A673 (cell line): Measurements from ENCODE around the gene DCAF16. TPM values are rescaled to one million over a fixed set of nuclear protein-coding genes. Genes with fewer than 3 reads are reported as not detected.

Source experiments
- BruUV-seq: library from RNA; stranded (reverse); fragments of 400-500 nt; replicated peaks from 2 replicates; lab custom pipeline; 2021; lab: Mats Ljungman, UMichigan
- CTCF ChIA-PET: fragments of 300-600 bp; sonication (Branson Sonifier 250); formaldehyde crosslinking; loops from one replicate; lab custom pipeline; 2022; ENCODE audit warnings: antibody characterized with exemption; lab: Charles Lee
- POLR2A ChIA-PET: fragments of 300-600 bp; sonication (Branson Sonifier 250); formaldehyde crosslinking; loops from one replicate; lab custom pipeline; 2022; ENCODE audit warnings: antibody characterized with exemption; ENCODE audit not compliant: low non-redundant PET; lab: Charles Lee
- DNase-seq: peaks from one replicate; pipeline ENCODE4 v3.0.0-alpha.2; 2015; ENCODE audit warnings: low spot score
- H3K27ac ChIP-seq: fragments of 200-600 bp; sonication (generic); 2 replicates; pipeline ENCODE4 v1.5.1; 2016; ENCODE audit warnings: mixed run types, low read depth, mild to moderate bottlenecking, mixed read lengths, antibody characterized with exemption, low read length; ENCODE audit not compliant: poor library complexity, severe bottlenecking
- H3K27me3 ChIP-seq: fragments of 200-600 bp; sonication (generic); replicated peaks from 2 replicates; pipeline ENCODE4 v1.6.1; 2017; ENCODE audit warnings: mixed run types, low read depth, mild to moderate bottlenecking, mixed read lengths, antibody characterized with exemption, low read length; ENCODE audit not compliant: insufficient read depth, poor library complexity
- H3K36me3 ChIP-seq: fragments of 200-600 bp; sonication (generic); 2 replicates; pipeline ENCODE4 v1.6.1; 2016; ENCODE audit warnings: mixed run types, mild to moderate bottlenecking, mixed read lengths, antibody characterized with exemption, low read length; ENCODE audit not compliant: insufficient read depth, poor library complexity, severe bottlenecking
- H3K4me1 ChIP-seq: fragments of 200-600 bp; sonication (generic); 2 replicates; pipeline ENCODE4 v1.6.1; 2017; ENCODE audit warnings: mixed run types, mild to moderate bottlenecking, mixed read lengths, antibody characterized with exemption, low read length; ENCODE audit not compliant: insufficient read depth, poor library complexity, severe bottlenecking
- H3K4me3 ChIP-seq: fragments of 200-600 bp; sonication (generic); 2 replicates; pipeline ENCODE4 v1.5.1; 2016; ENCODE audit warnings: low read depth, mixed run types, mild to moderate bottlenecking, mixed read lengths, low read length; ENCODE audit not compliant: poor library complexity, severe bottlenecking
- H3K9me3 ChIP-seq: fragments of 200-600 bp; sonication (generic); 2 replicates; pipeline ENCODE4 v1.6.1; 2016; ENCODE audit warnings: mixed run types, low read depth, mild to moderate bottlenecking, mixed read lengths, antibody characterized with exemption, low read length; ENCODE audit not compliant: poor library complexity, severe bottlenecking
- EZH2 ChIP-seq: fragments of 200-600 bp; sonication (generic); IDR thresholded peaks from 2 replicates; pipeline ENCODE4 v1.6.1; 2017; ENCODE audit warnings: borderline replicate concordance, low read depth, mild to moderate bottlenecking, mixed read lengths, antibody characterized with exemption, low read length; ENCODE audit not compliant: poor library complexity, severe bottlenecking
- intact Hi-C: fragments of 100-400 bp; cut with micrococcal nuclease; formaldehyde crosslinking; loops from one replicate; pipeline ENCODE4 v1.10.0; 2022; ENCODE audit not compliant: unreplicated experiment
- total RNA-seq: library from RNA; stranded (reverse); gene quantifications from 2 replicates; pipeline ENCODE4 v1.2.3, GENCODE V29; 2021
- TF ChIP-seq, protein P1 (sequence below): fragments of 300-800, 200-600 bp; sonication (generic); conservative IDR thresholded peaks from 2 replicates; pipeline ENCODE4 v1.5.1; 2017; ENCODE audit warnings: low read depth, mild to moderate bottlenecking, antibody characterized with exemption, low read length, moderate library complexity, mixed read lengths

DCAF16 gene
- total RNA-seq, 1 experiment from 2014 or later, result 59.5 TPM

GRCh38 chr4:17769406-17770174, 41.0 kb downstream of the DCAF16 start:
- Histone ChIP-seq H3K27ac (no peak overlapping the region), H3K4me3 (no peak overlapping the region), H3K9me3 (no peaks in the 10 kb centered on the region), H3K4me1 (no peaks in the 10 kb centered on the region), H3K27me3 (no peaks in the 10 kb centered on the region), H3K36me3 (no peaks in the 10 kb centered on the region)
- TF ChIP-seq EZH2, result no peak
- TF ChIP-seq, protein P1, sequence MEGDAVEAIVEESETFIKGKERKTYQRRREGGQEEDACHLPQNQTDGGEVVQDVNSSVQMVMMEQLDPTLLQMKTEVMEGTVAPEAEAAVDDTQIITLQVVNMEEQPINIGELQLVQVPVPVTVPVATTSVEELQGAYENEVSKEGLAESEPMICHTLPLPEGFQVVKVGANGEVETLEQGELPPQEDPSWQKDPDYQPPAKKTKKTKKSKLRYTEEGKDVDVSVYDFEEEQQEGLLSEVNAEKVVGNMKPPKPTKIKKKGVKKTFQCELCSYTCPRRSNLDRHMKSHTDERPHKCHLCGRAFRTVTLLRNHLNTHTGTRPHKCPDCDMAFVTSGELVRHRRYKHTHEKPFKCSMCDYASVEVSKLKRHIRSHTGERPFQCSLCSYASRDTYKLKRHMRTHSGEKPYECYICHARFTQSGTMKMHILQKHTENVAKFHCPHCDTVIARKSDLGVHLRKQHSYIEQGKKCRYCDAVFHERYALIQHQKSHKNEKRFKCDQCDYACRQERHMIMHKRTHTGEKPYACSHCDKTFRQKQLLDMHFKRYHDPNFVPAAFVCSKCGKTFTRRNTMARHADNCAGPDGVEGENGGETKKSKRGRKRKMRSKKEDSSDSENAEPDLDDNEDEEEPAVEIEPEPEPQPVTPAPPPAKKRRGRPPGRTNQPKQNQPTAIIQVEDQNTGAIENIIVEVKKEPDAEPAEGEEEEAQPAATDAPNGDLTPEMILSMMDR, result no peak
- no peak for DNase-seq
- ChIA-PET POLR2A (no interaction called here), CTCF (no interaction called here)
- BruUV-seq, result no TSS peak
- intact Hi-C loops, result no loop called here

GRCh38 chr4:17766826-17767458, 43.6 kb downstream of the DCAF16 start:
- DNase-seq, result no peak
- H3K4me1 ChIP-seq, result no peaks in the 10 kb centered on the region
- H3K4me3 ChIP-seq, result no peak overlapping the region
- no peak overlapping the region for H3K27ac ChIP-seq
- intact Hi-C loops, result no loop called here
- BruUV-seq, result no TSS peak
- POLR2A ChIA-PET, result no interaction called here
- no peaks in the 10 kb centered on the region for H3K27me3 ChIP-seq
- H3K36me3 ChIP-seq, result no peaks in the 10 kb centered on the region
- TF ChIP-seq, protein P1, result no peak
- TF ChIP-seq EZH2, result no peak
- H3K9me3 ChIP-seq, result peaks cover 3% of the 10 kb centered on the region
- CTCF ChIA-PET, result no interaction called here

DNA sequence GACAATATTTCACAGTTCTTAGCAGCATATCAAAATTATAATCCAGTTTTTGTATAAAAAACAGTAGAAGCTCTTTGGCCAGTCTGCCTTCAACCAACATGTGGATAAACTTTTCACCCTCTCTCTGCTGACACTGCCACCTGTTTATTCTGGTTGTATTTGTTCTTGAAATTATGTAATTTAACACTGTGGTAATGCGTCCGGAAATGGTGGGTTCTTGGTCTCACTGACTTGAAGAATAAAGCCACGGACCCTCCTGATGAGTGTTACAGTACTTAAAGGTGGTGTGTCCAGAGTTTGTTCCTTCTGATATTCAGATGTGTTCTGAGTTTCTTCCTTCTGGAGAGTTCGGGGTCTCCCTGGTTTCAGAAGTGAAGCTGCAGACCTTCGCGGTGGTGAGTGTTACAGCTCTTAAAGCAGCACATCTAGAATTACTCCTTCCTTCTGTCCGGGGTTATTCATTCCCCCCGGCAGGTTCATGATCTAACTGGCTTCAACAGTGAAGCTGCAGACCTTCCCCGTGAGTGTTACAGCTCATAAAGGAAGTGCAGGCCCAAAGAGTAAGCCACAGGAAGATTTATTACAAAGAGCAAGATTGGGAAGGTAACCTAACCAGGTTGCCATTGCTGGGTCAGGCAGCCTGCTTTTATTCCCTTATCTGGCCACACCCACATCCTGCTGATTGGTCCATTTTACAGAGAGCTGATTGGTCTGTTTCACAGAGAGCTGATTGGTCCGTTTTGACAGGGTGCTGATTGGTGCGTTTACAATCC, 44.9 kb downstream of the DCAF16 start:
- Histone ChIP-seq H3K4me3 (no peak overlapping the region), H3K9me3 (peaks cover 3% of the 10 kb centered on the region), H3K36me3 (no peaks in the 10 kb centered on the region), H3K27ac (no peak overlapping the region), H3K4me1 (no peaks in the 10 kb centered on the region), H3K27me3 (no peaks in the 10 kb centered on the region)
- intact Hi-C loops, result no loop called here
- TF ChIP-seq EZH2, result no peak
- TF ChIP-seq, protein P1, result no peak
- no TSS peak for BruUV-seq
- no peak for DNase-seq
- ChIA-PET POLR2A (no interaction called here), CTCF (no interaction called here)
